BLaER1 (cell line): Measurements from ENCODE around the gene DGCR8.

ENCODE experiments used
- H3K27ac ChIP-seq: shearing (Covaris generic); formaldehyde crosslinking; 2 replicates; pipeline ENCODE4 v1.8.1; 2022
- H3K27me3 ChIP-seq: shearing (Covaris generic); formaldehyde crosslinking; 2 replicates; pipeline ENCODE4 v1.8.1; 2022
- H3K36me3 ChIP-seq: shearing (Covaris generic); formaldehyde crosslinking; 2 replicates; pipeline ENCODE4 v1.8.1; 2022
- H3K4me1 ChIP-seq: shearing (Covaris generic); formaldehyde crosslinking; 2 replicates; pipeline ENCODE4 v1.8.1; 2022
- H3K4me2 ChIP-seq: shearing (Covaris generic); formaldehyde crosslinking; 2 replicates; pipeline ENCODE4 v1.8.1; 2022
- H3K4me3 ChIP-seq: shearing (Covaris generic); formaldehyde crosslinking; 2 replicates; pipeline ENCODE4 v1.8.1; 2022
- H3K9ac ChIP-seq: shearing (Covaris generic); formaldehyde crosslinking; 2 replicates; pipeline ENCODE4 v1.8.1; 2022
- H3K9me3 ChIP-seq: shearing (Covaris generic); formaldehyde crosslinking; 2 replicates; pipeline ENCODE4 v1.8.1; 2022
- H4K20me1 ChIP-seq: shearing (Covaris generic); formaldehyde crosslinking; 2 replicates; pipeline ENCODE4 v1.8.1; 2022
- Cebpa-rat ChIP-seq: shearing (Covaris generic); IDR thresholded peaks from 2 replicates; pipeline ENCODE4 v1.8.1; 2022

DGCR8 gene

GRCh38 chr22:20141186-20142077, 61.4 kb downstream of the DGCR8 start:
- H3K27ac ChIP-seq = peak overlapping the region; percentile 55
- H4K20me1 ChIP-seq = peaks cover 72% of the 10 kb centered on the region
- no peaks in the 10 kb centered on the region for H3K27me3 ChIP-seq
- H3K9me3 ChIP-seq = no peaks in the 10 kb centered on the region
- H3K4me3 ChIP-seq = no peak overlapping the region
- H3K4me1 ChIP-seq = peaks cover 52% of the 10 kb centered on the region
- peak overlapping the region; percentile 48; the same call in 1 of the 2 replicates for H3K9ac ChIP-seq
- no peak for TF ChIP-seq Cebpa-rat
- H3K36me3 ChIP-seq = peaks cover 70% of the 10 kb centered on the region
- peak overlapping the region; percentile 66 for H3K4me2 ChIP-seq

GRCh38 chr22:20142711-20143621, 62.9 kb downstream of the DGCR8 start:
- Histone ChIP-seq H3K9me3 (no peaks in the 10 kb centered on the region), H3K27me3 (no peaks in the 10 kb centered on the region), H3K36me3 (peaks cover 70% of the 10 kb centered on the region), H4K20me1 (peaks cover 65% of the 10 kb centered on the region), H3K4me3 (no peak overlapping the region), H3K4me1 (peaks cover 52% of the 10 kb centered on the region), H3K27ac (peak overlapping the region; percentile 55; the same call in 1 of the 2 replicates), H3K9ac (0 out of 2 replicates have a peak overlapping the region, but pooled peaks have one; percentile 48), H3K4me2 (no peak overlapping the region)
- no peak for TF ChIP-seq Cebpa-rat

- Histone ChIP-seq H3K4me1 (peaks cover 57% of the 10 kb centered on the region), H4K20me1 (peaks cover 56% of the 10 kb centered on the region), H3K36me3 (peaks cover 67% of the 10 kb centered on the region), H3K4me3 (no peak overlapping the region), H3K9ac (no peak overlapping the region), H3K27me3 (no peaks in the 10 kb centered on the region), H3K9me3 (no peaks in the 10 kb centered on the region), H3K4me2 (no peak overlapping the region), H3K27ac (no peak overlapping the region)
- no peak for TF ChIP-seq Cebpa-rat
These were observed 64.0 kb downstream of the DGCR8 start for GRCh38 chr22:20143883-20144665.

DNA sequence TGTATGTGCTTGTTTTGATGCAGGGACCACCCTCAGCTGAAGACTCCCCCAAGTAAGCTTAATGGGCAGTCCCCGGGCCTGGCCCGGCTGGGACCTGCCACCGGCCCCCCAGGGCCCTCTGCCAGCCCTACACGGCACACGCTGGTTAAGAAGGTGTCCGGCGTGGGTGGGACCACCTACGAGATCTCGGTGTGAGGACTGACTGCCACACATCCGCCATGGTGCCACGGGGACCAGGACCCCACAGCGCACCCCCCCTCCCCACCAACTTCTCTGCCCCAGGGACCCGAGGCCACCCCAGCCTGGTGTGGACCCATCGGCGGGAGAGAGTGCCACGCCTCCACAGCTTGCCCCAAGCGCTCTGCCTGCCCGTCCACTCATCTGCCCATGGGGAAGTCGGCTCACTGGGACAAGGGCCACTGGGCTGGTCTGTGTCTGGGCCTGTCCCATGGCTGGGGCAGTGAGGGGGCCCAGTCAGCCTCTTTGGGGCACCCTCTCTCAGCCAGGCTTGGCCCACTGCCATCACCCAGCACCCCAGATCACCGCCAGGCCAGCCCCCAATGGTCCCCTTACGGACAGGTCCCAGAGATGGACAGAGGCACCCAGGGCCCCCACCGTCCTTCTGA, 65.3 kb downstream of the DGCR8 start:
- Histone ChIP-seq H4K20me1 (peaks cover 43% of the 10 kb centered on the region), H3K4me2 (no peak overlapping the region), H3K9me3 (no peaks in the 10 kb centered on the region), H3K4me1 (peaks cover 68% of the 10 kb centered on the region), H3K27me3 (no peaks in the 10 kb centered on the region), H3K9ac (no peak overlapping the region), H3K27ac (no peak overlapping the region), H3K36me3 (peaks cover 54% of the 10 kb centered on the region), H3K4me3 (no peak overlapping the region)
- no peak for TF ChIP-seq Cebpa-rat

DNA sequence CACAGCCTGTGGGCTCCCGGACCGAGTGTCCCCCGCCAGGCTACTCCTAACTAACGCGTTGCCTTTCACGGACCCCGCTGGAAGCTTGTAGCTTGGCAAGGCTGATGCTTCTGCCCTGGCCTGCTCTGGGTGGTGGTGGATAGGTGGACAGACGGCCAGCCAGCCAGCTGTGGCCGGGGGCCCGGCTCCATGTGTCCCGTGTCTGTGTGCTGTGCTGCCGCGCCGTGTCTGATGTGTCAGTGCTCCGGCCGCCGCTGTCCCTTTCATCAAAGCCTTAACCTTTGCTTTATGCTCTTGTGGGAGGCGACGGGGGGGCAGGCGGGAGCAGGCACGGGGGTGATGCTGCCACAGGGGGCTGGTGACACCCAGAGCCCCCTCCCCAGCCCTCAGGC, 65.8 kb downstream of the DGCR8 start:
- Histone ChIP-seq H3K4me3 (no peak overlapping the region), H3K4me1 (peaks cover 69% of the 10 kb centered on the region), H3K36me3 (peaks cover 49% of the 10 kb centered on the region), H3K27ac (no peak overlapping the region), H3K9me3 (no peaks in the 10 kb centered on the region), H3K4me2 (peak overlapping the region; percentile 94; the same call in 1 of the 2 replicates), H3K27me3 (no peaks in the 10 kb centered on the region), H3K9ac (0 out of 2 replicates have a peak overlapping the region, but pooled peaks have one; percentile 71), H4K20me1 (peaks cover 38% of the 10 kb centered on the region)
- TF ChIP-seq Cebpa-rat = no peak

DNA sequence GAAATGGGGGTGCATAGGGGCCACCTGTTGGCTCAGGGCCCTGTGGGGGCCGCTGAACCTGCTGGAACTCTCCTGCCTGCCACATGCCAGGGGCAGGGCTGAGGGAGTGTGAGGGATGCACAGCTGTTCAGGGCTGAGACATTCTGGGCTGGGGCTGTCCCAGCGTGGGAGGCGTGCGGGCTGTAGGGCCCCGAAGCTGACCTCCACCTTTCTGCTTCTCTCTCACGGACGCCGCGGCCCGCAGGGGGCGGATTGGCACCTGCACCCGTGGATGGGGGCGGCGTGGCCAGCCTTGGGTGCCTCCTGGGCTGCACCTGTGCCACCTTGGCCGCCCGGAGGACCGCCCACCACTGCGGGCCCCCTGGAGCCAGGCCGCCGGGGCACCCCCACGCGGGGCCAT, 66.7 kb downstream of the DGCR8 start:
- Histone ChIP-seq H3K4me2 (peak overlapping the region; percentile 94), H3K36me3 (peaks cover 40% of the 10 kb centered on the region), H3K27me3 (no peaks in the 10 kb centered on the region), H3K9me3 (no peaks in the 10 kb centered on the region), H3K4me1 (peaks cover 69% of the 10 kb centered on the region), H4K20me1 (peaks cover 29% of the 10 kb centered on the region), H3K4me3 (peak overlapping the region; percentile 55), H3K27ac (peak overlapping the region; percentile 79), H3K9ac (peak overlapping the region; percentile 71)
- no peak for TF ChIP-seq Cebpa-rat

DNA sequence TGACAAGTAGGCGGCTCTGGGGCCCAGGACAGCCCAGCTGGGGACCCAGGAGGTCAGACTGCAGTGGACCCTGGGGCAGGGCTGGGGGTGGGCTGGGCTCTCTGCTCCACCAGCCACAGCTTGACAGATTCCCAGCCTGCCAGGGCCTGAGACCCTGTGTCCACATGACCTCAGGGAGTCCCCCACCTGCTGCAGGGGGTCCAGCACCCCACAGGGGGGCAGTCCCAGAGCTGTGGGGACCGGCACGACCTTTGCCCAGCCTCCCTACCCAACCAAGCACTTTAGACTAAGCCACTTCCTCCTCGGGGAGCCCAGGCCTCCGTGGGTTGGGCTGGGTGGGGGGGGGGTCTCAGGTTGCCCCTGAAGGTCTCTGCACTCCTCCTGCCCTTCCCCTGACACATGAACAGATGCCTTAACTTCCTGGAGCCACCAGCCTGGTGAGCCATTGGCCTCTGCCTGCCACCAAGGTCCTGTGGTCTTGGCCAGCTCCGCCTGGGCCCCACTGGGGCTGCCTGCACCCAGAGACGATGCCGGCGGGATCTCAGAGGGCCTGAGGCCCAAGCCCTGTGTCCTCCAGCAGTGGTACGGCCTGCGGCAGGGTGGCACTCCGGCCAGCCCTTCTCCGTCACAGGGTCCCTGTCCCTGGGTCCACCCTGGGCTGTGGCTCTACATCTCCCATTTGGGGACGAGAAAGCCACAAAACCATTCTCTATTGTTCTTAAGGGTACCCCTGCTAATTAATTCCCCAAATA, 67.4 kb downstream of the DGCR8 start:
- peaks cover 33% of the 10 kb centered on the region for H3K36me3 ChIP-seq
- H3K27ac ChIP-seq = peak overlapping the region; percentile 79
- no peaks in the 10 kb centered on the region for H3K27me3 ChIP-seq
- TF ChIP-seq Cebpa-rat = no peak
- no peaks in the 10 kb centered on the region for H3K9me3 ChIP-seq
- peak overlapping the region; percentile 71 for H3K9ac ChIP-seq
- peak overlapping the region; percentile 94 for H3K4me2 ChIP-seq
- peaks cover 23% of the 10 kb centered on the region for H4K20me1 ChIP-seq
- H3K4me3 ChIP-seq = peak overlapping the region; percentile 55
- peaks cover 69% of the 10 kb centered on the region for H3K4me1 ChIP-seq

- Histone ChIP-seq H3K36me3 (peaks cover 23% of the 10 kb centered on the region), H3K27me3 (no peaks in the 10 kb centered on the region), H3K9ac (no peak overlapping the region), H3K4me2 (peak overlapping the region; percentile 94), H4K20me1 (peaks cover 18% of the 10 kb centered on the region), H3K4me1 (peaks cover 76% of the 10 kb centered on the region), H3K9me3 (no peaks in the 10 kb centered on the region), H3K4me3 (no peak overlapping the region), H3K27ac (peak overlapping the region; percentile 79)
- no peak for TF ChIP-seq Cebpa-rat
These were observed 68.4 kb downstream of the DGCR8 start for GRCh38 chr22:20148414-20148813.
